ENCODE results near the gene ARPC5.

Gene ARPC5

GRCh38 chr1:183635099-183635605 lies 431 bp downstream of the ARPC5 start:
- Histone ChIP-seq H3K4me3 (ENCODE audit: low read depth, low read length, poor library complexity, severe bottlenecking) (peak overlapping the region; percentile 89), H3K79me2 (ENCODE audit: insufficient read depth, low read length) (peaks cover 31% of the 10 kb centered on the region), H3F3A (ENCODE audit: insufficient read depth, low read length) (peaks cover 3% of the 10 kb centered on the region; the same call in 1 of the 2 replicates), H3K4me2 (ENCODE audit: low read length) (peak overlapping the region; percentile 76), H3K9ac (ENCODE audit: low read length) (peak overlapping the region; percentile 81), H3K27ac (ENCODE audit: low read depth, low read length, poor library complexity, severe bottlenecking) (peak overlapping the region; percentile 82), H3K9me3 (ENCODE audit: low read length) (no peaks in the 10 kb centered on the region), H3K36me3 (ENCODE audit: insufficient read depth, low read length) (peaks cover 27% of the 10 kb centered on the region), H3K27me3 (ENCODE audit: insufficient read depth, low read length) (no peaks in the 10 kb centered on the region), H3K4me1 (ENCODE audit: insufficient read depth, low read length, severe bottlenecking) (peaks cover 33% of the 10 kb centered on the region), H3K9me2 (ENCODE audit: low read depth, low read length) (no peaks in the 10 kb centered on the region), H2AFZ (ENCODE audit: low read length) (no peak overlapping the region), H4K20me1 (ENCODE audit: insufficient read depth, low read length) (no peaks in the 10 kb centered on the region)
- TF ChIP-seq CTCF (IDR thresholded peaks at IDR 0.05; ENCODE audit: low read length) = no peak
- no peak for TF ChIP-seq EZH2 (IDR thresholded peaks at IDR 0.05; ENCODE audit: borderline replicate concordance, low read length)

DNA sequence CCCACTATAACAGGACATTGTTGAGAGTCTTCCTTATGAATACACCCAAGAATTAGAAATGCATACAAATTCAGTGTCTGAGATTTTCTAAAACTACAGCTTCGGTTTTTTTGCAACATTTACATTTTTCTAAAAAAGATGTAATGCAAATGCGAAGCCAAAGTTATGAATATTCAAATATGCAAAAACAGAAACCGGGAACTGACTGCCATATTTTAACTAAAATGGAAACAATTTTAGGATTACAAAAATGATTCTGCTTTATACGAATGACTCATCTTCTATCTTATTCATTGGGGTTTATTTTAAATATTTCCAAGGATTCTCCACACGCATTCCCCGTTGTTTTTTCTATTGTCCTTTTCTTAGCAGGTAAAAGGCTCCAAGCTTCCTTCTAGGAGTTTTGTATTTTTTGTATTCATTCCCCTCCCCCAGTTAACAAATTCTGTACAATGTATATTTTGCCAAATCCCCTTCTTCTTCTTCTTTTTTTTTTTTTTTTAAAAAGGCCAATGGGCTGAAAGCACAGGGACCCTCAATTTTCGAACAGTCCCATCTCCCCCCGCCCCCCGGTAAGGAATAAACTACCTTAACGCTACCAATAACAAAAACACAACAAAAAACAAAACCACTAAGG lies 1.0 kb downstream of the ARPC5 start:
- Histone ChIP-seq H3K9me3 (ENCODE audit: low read length) (no peaks in the 10 kb centered on the region), H3K27ac (ENCODE audit: low read depth, low read length, poor library complexity, severe bottlenecking) (peak overlapping the region; percentile 82), H3K4me3 (ENCODE audit: low read depth, low read length, poor library complexity, severe bottlenecking) (peak overlapping the region; percentile 89), H3K4me2 (ENCODE audit: low read length) (peak overlapping the region; percentile 76), H3K27me3 (ENCODE audit: insufficient read depth, low read length) (no peaks in the 10 kb centered on the region), H3K4me1 (ENCODE audit: insufficient read depth, low read length, severe bottlenecking) (peaks cover 33% of the 10 kb centered on the region), H3K36me3 (ENCODE audit: insufficient read depth, low read length) (peaks cover 33% of the 10 kb centered on the region), H3K79me2 (ENCODE audit: insufficient read depth, low read length) (peaks cover 31% of the 10 kb centered on the region), H2AFZ (ENCODE audit: low read length) (no peak overlapping the region), H3F3A (ENCODE audit: insufficient read depth, low read length) (peaks cover 3% of the 10 kb centered on the region; the same call in 1 of the 2 replicates), H4K20me1 (ENCODE audit: insufficient read depth, low read length) (no peaks in the 10 kb centered on the region), H3K9ac (ENCODE audit: low read length) (peak overlapping the region; percentile 81), H3K9me2 (ENCODE audit: low read depth, low read length) (no peaks in the 10 kb centered on the region)
- TF ChIP-seq CTCF (IDR thresholded peaks at IDR 0.05; ENCODE audit: low read length) = no peak
- TF ChIP-seq EZH2 (IDR thresholded peaks at IDR 0.05; ENCODE audit: borderline replicate concordance, low read length) = no peak

- Histone ChIP-seq H3K79me2 (ENCODE audit: insufficient read depth, low read length) (peaks cover 31% of the 10 kb centered on the region), H3K27ac (ENCODE audit: low read depth, low read length, poor library complexity, severe bottlenecking) (peak overlapping the region; percentile 82), H2AFZ (ENCODE audit: low read length) (no peak overlapping the region)
Measured at GRCh38 chr1:183633676-183634343, 1.8 kb downstream of the ARPC5 start.

More at GRCh38 chr1:183633676-183634343, 1.8 kb downstream of the ARPC5 start:
- H3K9ac ChIP-seq (ENCODE audit: low read length) = peak overlapping the region; percentile 81
- H3F3A ChIP-seq (ENCODE audit: insufficient read depth, low read length) = peaks cover 3% of the 10 kb centered on the region; the same call in 1 of the 2 replicates
- H3K4me1 ChIP-seq (ENCODE audit: insufficient read depth, low read length, severe bottlenecking) = peaks cover 33% of the 10 kb centered on the region
- peak overlapping the region; percentile 76 for H3K4me2 ChIP-seq (ENCODE audit: low read length)
- no peaks in the 10 kb centered on the region for H3K9me3 ChIP-seq (ENCODE audit: low read length)
- peak overlapping the region; percentile 89 for H3K4me3 ChIP-seq (ENCODE audit: low read depth, low read length, poor library complexity, severe bottlenecking)
- no peaks in the 10 kb centered on the region for H3K27me3 ChIP-seq (ENCODE audit: insufficient read depth, low read length)
- H3K36me3 ChIP-seq (ENCODE audit: insufficient read depth, low read length) = peaks cover 41% of the 10 kb centered on the region
- no peak for TF ChIP-seq EZH2 (IDR thresholded peaks at IDR 0.05; ENCODE audit: borderline replicate concordance, low read length)
- TF ChIP-seq CTCF (IDR thresholded peaks at IDR 0.05; ENCODE audit: low read length) = peak; percentile 72
- no peaks in the 10 kb centered on the region for H4K20me1 ChIP-seq (ENCODE audit: insufficient read depth, low read length)
- no peaks in the 10 kb centered on the region for H3K9me2 ChIP-seq (ENCODE audit: low read depth, low read length)

Measured in OCI-LY1 (cell line).